Neural progenitor cell (in vitro differentiated cells): ENCODE measurements around the gene ADAMTS6. TPM values are rescaled to one million over a fixed set of nuclear protein-coding genes. Genes with fewer than 3 reads are reported as not detected.

ENCODE experiments used
- DNase-seq: peaks from one replicate; pipeline ENCODE4 v3.0.0-alpha.2; 2016; ENCODE audit warnings: low spot score
- H2AFZ ChIP-seq: fragments of 200-600 bp; sonication (generic); replicated peaks from 2 replicates; pipeline ENCODE4 v1.6.1; 2016; ENCODE audit warnings: antibody characterized with exemption
- H3F3A ChIP-seq: fragments of 200-600 bp; sonication (generic); 2 replicates; pipeline ENCODE4 v1.6.1; 2016; ENCODE audit warnings: antibody characterized with exemption, low read depth
- H3K27ac ChIP-seq: fragments of 200-600 bp; sonication (generic); 2 replicates; pipeline ENCODE4 v1.5.1; 2016; ENCODE audit warnings: mild to moderate bottlenecking
- H3K27me3 ChIP-seq: fragments of 200-600 bp; sonication (generic); 2 replicates; pipeline ENCODE4 v1.6.1; 2016; ENCODE audit warnings: mild to moderate bottlenecking, moderate library complexity
- H3K36me3 ChIP-seq: fragments of 200-600 bp; sonication (generic); 2 replicates; pipeline ENCODE4 v1.5.1; 2016
- H3K4me1 ChIP-seq: fragments of 200-600 bp; sonication (generic); 2 replicates; pipeline ENCODE4 v1.6.1; 2016; ENCODE audit warnings: mixed run types
- H3K4me2 ChIP-seq: fragments of 200-600 bp; sonication (generic); 2 replicates; pipeline ENCODE4 v1.6.1; 2016
- H3K4me3 ChIP-seq: fragments of 200-600 bp; sonication (generic); 2 replicates; pipeline ENCODE4 v1.5.1; 2016
- H3K79me2 ChIP-seq: fragments of 200-600 bp; sonication (generic); 2 replicates; pipeline ENCODE4 v1.6.1; 2016; ENCODE audit warnings: low read depth
- H3K9ac ChIP-seq: fragments of 200-600 bp; sonication (generic); 2 replicates; pipeline ENCODE4 v1.6.1; 2016
- H3K9me3 ChIP-seq: fragments of 200-600 bp; sonication (generic); 2 replicates; pipeline ENCODE4 v1.5.1; 2016; ENCODE audit warnings: low read depth
- H4K20me1 ChIP-seq: fragments of 200-600 bp; sonication (generic); 2 replicates; pipeline ENCODE4 v1.6.1; 2016; ENCODE audit warnings: low read depth
- H3K27ac Mint-ChIP-seq: 3 replicates; pipeline ENCODE4 v1.8.0; 2021; ENCODE audit warnings: mixed read lengths
- H3K27me3 Mint-ChIP-seq: 2 replicates; pipeline ENCODE4 v1.8.0; 2022; ENCODE audit warnings: low read depth, mild to moderate bottlenecking, inconsistent platforms, moderate library complexity, mixed read lengths; ENCODE audit not compliant: insufficient read depth
- H3K36me3 Mint-ChIP-seq: 3 replicates; pipeline ENCODE4 v1.8.0; 2021; ENCODE audit warnings: mixed read lengths
- H3K4me1 Mint-ChIP-seq: 3 replicates; pipeline ENCODE4 v1.8.0; 2021; ENCODE audit warnings: mixed read lengths
- H3K4me3 Mint-ChIP-seq: 3 replicates; pipeline ENCODE4 v1.8.0; 2021; ENCODE audit warnings: mild to moderate bottlenecking, moderate library complexity, mixed read lengths
- H3K9me3 Mint-ChIP-seq: 3 replicates; pipeline ENCODE4 v1.8.0; 2020; ENCODE audit warnings: mixed read lengths
- EZH2 ChIP-seq: fragments of 200-600 bp; sonication (generic); IDR thresholded peaks from 2 replicates; pipeline ENCODE4 v1.6.1; 2017; ENCODE audit warnings: antibody characterized with exemption, mild to moderate bottlenecking, moderate library complexity
- EZH2phosphoT487 ChIP-seq: fragments of 200-600 bp; sonication (generic); IDR thresholded peaks from 2 replicates; pipeline ENCODE4 v1.6.1; 2017; ENCODE audit warnings: antibody characterized with exemption
- total RNA-seq: library from RNA; depleted of rRNA; stranded (reverse); fragments of >200 nt; gene quantifications from 2 replicates; pipeline ENCODE4 v1.2.3, GENCODE V29; 2015; ENCODE audit warnings: low replicate concordance
- TF ChIP-seq, protein P1 (sequence below): fragments of 200-600 bp; sonication (generic); IDR thresholded peaks from 2 replicates; pipeline ENCODE4 v1.5.1; 2017; ENCODE audit warnings: antibody characterized with exemption, mild to moderate bottlenecking

Gene ADAMTS6
- total RNA-seq, 1 donor from 2014 or later: 14.3 TPM

DNA sequence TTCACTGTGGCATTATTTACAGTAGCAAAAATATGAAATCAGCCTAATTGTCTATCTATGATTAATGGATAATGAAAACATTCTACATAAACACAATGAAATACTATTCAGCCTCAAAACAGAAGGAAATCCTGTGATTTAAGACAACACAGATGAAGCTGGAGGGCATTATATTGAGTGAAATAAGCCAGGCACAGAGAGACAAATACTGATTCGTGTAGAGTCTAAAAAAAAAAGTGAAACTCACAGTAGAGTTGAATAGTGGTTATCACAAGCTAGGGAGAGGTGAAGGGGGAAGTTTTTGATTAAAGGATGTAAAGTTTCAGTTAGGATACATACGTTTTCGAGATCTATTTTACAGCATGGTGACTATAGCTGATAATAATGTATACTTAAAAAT lies 122.2 kb downstream of the ADAMTS6 start:
- TF ChIP-seq, protein P1, sequence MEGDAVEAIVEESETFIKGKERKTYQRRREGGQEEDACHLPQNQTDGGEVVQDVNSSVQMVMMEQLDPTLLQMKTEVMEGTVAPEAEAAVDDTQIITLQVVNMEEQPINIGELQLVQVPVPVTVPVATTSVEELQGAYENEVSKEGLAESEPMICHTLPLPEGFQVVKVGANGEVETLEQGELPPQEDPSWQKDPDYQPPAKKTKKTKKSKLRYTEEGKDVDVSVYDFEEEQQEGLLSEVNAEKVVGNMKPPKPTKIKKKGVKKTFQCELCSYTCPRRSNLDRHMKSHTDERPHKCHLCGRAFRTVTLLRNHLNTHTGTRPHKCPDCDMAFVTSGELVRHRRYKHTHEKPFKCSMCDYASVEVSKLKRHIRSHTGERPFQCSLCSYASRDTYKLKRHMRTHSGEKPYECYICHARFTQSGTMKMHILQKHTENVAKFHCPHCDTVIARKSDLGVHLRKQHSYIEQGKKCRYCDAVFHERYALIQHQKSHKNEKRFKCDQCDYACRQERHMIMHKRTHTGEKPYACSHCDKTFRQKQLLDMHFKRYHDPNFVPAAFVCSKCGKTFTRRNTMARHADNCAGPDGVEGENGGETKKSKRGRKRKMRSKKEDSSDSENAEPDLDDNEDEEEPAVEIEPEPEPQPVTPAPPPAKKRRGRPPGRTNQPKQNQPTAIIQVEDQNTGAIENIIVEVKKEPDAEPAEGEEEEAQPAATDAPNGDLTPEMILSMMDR: no peak
- no peak for TF ChIP-seq EZH2phosphoT487
- no peak for TF ChIP-seq EZH2
- Mint-ChIP-seq H3K27ac (no peak overlapping the region), H3K36me3 (no peaks in the 10 kb centered on the region), H3K9me3 (no peaks in the 10 kb centered on the region), H3K4me3 (no peak overlapping the region), H3K27me3 (no peaks in the 10 kb centered on the region), H3K4me1 (peaks cover 7% of the 10 kb centered on the region)
- H3K27me3 ChIP-seq: no peaks in the 10 kb centered on the region
- no peak overlapping the region for H3K4me2 ChIP-seq
- no peaks in the 10 kb centered on the region for H3K79me2 ChIP-seq
- H4K20me1 ChIP-seq: no peaks in the 10 kb centered on the region
- no peak overlapping the region for H2AFZ ChIP-seq
- DNase-seq: no peak
- H3K9ac ChIP-seq: no peak overlapping the region
- no peaks in the 10 kb centered on the region for H3K36me3 ChIP-seq
- no peaks in the 10 kb centered on the region for H3K9me3 ChIP-seq
- peaks cover 5% of the 10 kb centered on the region for H3K4me1 ChIP-seq
- H3K4me3 ChIP-seq: no peak overlapping the region
- H3K27ac ChIP-seq: no peak overlapping the region
- H3F3A ChIP-seq: no peaks in the 10 kb centered on the region

DNA sequence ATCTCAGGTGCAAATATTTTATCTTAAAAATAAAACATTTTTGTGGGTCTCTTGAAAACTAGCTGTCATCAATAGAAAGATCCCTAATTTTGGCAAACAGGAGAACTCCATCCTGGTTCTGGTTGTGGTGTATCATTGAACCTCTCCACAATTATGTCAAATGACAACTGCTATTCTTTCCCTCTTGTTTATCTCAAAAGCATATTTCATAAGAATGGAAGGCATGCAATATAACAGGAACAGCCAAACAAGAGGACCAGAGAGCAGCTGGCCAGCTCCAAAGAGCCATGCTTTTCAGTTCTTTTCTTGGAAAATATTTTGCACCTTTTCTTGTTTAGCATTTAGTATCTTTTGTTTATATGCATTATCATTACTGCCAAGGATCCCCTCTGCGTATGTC lies 125.4 kb downstream of the ADAMTS6 start:
- H3K4me3 Mint-ChIP-seq: no peak overlapping the region
- Histone ChIP-seq H3K9me3 (no peaks in the 10 kb centered on the region), H3F3A (no peaks in the 10 kb centered on the region), H3K27ac (no peak overlapping the region), H3K4me1 (no peaks in the 10 kb centered on the region), H2AFZ (no peak overlapping the region), H3K27me3 (no peaks in the 10 kb centered on the region), H3K4me2 (no peak overlapping the region), H3K79me2 (no peaks in the 10 kb centered on the region), H3K4me3 (no peak overlapping the region), H4K20me1 (no peaks in the 10 kb centered on the region), H3K36me3 (no peaks in the 10 kb centered on the region), H3K9ac (no peak overlapping the region)
- H3K4me1 Mint-ChIP-seq: no peaks in the 10 kb centered on the region
- no peak for TF ChIP-seq EZH2phosphoT487
- no peaks in the 10 kb centered on the region for H3K36me3 Mint-ChIP-seq
- no peaks in the 10 kb centered on the region for H3K27me3 Mint-ChIP-seq
- no peak for DNase-seq
- no peaks in the 10 kb centered on the region for H3K9me3 Mint-ChIP-seq
- H3K27ac Mint-ChIP-seq: no peak overlapping the region

DNA sequence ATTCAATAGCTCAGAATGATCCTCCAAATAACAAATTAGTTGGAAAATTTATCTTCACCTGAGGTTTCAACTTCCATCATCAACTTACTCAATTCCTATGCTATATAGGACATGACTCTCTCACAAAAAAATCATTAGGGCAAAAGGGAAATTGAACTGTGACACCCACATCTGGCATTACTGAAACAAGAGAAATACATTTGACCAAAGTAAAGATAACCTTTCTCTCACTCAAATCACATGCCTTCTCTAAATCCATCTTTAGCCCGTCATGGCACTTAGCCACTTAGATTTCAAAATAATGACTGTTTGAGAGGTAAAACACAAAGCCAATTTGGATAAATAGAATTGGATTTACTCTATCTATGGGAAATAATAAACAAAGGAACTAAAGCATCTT lies 126.4 kb downstream of the ADAMTS6 start:
- Histone ChIP-seq H3K9me3 (no peaks in the 10 kb centered on the region), H3K9ac (no peak overlapping the region), H2AFZ (no peak overlapping the region), H3K79me2 (no peaks in the 10 kb centered on the region), H3F3A (no peaks in the 10 kb centered on the region), H3K36me3 (no peaks in the 10 kb centered on the region), H4K20me1 (no peaks in the 10 kb centered on the region), H3K4me3 (no peak overlapping the region), H3K4me2 (no peak overlapping the region), H3K27me3 (no peaks in the 10 kb centered on the region), H3K4me1 (no peaks in the 10 kb centered on the region), H3K27ac (no peak overlapping the region)
- Mint-ChIP-seq H3K36me3 (no peaks in the 10 kb centered on the region), H3K4me1 (no peaks in the 10 kb centered on the region), H3K27ac (no peak overlapping the region), H3K4me3 (no peak overlapping the region), H3K9me3 (no peaks in the 10 kb centered on the region), H3K27me3 (no peaks in the 10 kb centered on the region)
- no peak for TF ChIP-seq EZH2
- no peak for TF ChIP-seq EZH2phosphoT487
- TF ChIP-seq, protein P1: no peak
- no peak for DNase-seq

DNA sequence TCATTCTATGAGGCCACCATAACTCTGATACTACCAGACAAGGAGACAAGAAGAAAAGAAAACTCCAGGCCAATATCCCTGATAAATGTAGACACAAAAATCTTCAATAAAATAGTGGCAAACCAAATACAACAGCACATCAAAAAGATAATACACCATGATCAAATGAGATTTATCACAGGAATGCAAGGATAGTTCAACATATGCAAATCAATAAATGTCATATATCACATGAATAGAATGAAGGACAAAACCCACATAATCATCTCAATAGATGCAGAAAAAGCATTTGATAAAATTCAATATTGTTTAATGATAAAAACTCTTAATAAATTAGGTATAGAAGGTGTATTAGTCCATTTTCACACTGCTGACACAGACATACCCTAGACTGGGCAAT lies 139.9 kb downstream of the ADAMTS6 start:
- no peak overlapping the region for H3K4me3 Mint-ChIP-seq
- H3K4me2 ChIP-seq: no peak overlapping the region
- H3F3A ChIP-seq: no peaks in the 10 kb centered on the region
- no peak overlapping the region for H2AFZ ChIP-seq
- H3K79me2 ChIP-seq: no peaks in the 10 kb centered on the region
- no peaks in the 10 kb centered on the region for H3K9me3 ChIP-seq
- H3K9me3 Mint-ChIP-seq: peaks cover 25% of the 10 kb centered on the region
- H3K36me3 ChIP-seq: no peaks in the 10 kb centered on the region
- H3K4me1 Mint-ChIP-seq: no peaks in the 10 kb centered on the region
- no peaks in the 10 kb centered on the region for H3K4me1 ChIP-seq
- H3K36me3 Mint-ChIP-seq: no peaks in the 10 kb centered on the region
- no peak overlapping the region for H3K9ac ChIP-seq
- DNase-seq: no peak
- no peak for TF ChIP-seq EZH2phosphoT487
- TF ChIP-seq EZH2: no peak
- TF ChIP-seq, protein P1: no peak
- no peaks in the 10 kb centered on the region for H4K20me1 ChIP-seq
- no peak overlapping the region for H3K4me3 ChIP-seq
- no peaks in the 10 kb centered on the region for H3K27me3 ChIP-seq
- H3K27me3 Mint-ChIP-seq: peaks cover 2% of the 10 kb centered on the region
- H3K27ac ChIP-seq: no peak overlapping the region
- no peak overlapping the region for H3K27ac Mint-ChIP-seq
